ENCODE data around the gene RHBDD3.

DNA sequence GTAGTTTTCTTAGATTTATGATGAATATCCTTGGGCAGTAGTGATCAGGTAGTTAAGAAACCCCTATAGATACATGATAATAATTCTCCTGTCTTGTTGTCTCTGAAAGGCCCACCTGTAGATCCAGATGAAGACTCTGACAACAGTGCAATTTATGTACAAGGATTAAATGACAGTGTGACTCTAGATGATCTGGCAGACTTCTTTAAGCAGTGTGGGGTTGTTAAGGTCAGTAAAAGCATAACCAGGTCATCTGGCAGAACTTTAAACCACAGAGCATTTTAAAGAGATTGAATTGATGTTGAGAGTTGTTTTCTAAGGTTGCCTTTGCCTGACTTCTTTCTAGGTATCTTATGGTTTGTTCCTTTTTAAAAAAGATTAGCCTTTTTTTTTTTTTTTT, 24.6 kb upstream of the RHBDD3 start:
- TF ChIP-seq, protein P1, sequence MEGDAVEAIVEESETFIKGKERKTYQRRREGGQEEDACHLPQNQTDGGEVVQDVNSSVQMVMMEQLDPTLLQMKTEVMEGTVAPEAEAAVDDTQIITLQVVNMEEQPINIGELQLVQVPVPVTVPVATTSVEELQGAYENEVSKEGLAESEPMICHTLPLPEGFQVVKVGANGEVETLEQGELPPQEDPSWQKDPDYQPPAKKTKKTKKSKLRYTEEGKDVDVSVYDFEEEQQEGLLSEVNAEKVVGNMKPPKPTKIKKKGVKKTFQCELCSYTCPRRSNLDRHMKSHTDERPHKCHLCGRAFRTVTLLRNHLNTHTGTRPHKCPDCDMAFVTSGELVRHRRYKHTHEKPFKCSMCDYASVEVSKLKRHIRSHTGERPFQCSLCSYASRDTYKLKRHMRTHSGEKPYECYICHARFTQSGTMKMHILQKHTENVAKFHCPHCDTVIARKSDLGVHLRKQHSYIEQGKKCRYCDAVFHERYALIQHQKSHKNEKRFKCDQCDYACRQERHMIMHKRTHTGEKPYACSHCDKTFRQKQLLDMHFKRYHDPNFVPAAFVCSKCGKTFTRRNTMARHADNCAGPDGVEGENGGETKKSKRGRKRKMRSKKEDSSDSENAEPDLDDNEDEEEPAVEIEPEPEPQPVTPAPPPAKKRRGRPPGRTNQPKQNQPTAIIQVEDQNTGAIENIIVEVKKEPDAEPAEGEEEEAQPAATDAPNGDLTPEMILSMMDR (IDR thresholded peaks at IDR 0.05) = no peak
- TF ChIP-seq POLR2AphosphoS5 (IDR thresholded peaks at IDR 0.05; ENCODE audit: low read depth, low read length) (no peak), TCF7L2 (IDR thresholded peaks at IDR 0.05; ENCODE audit: low read depth, low read length) (no peak)

Measured in Panc1 (cell line).